GM12801 (cell line): ENCODE measurements around the gene RHOV.

Source experiments
- CTCF ChIP-seq: IDR thresholded peaks from one replicate; pipeline ENCODE4 v1.5.1; 2011; ENCODE audit warnings: control low read depth; ENCODE audit not compliant: insufficient read length; ENCODE audit errors: extremely low read depth

The RHOV gene

GRCh38 chr15:40879609-40880008 is 5.6 kb upstream of the RHOV start:
- no peak for TF ChIP-seq CTCF

- TF ChIP-seq CTCF = no peak
Observed at GRCh38 chr15:40878785-40879184, 4.8 kb upstream of the RHOV start.

- TF ChIP-seq CTCF = no peak
Observed at GRCh38 chr15:40877694-40878093, 3.7 kb upstream of the RHOV start.

GRCh38 chr15:40875991-40876730 is 2.1 kb upstream of the RHOV start:
- no peak for TF ChIP-seq CTCF

- no peak for TF ChIP-seq CTCF
Observed at GRCh38 chr15:40872791-40873693, 992 bp downstream of the RHOV start.

- TF ChIP-seq CTCF = no peak
Observed at GRCh38 chr15:40871749-40872617, 2.1 kb downstream of the RHOV start.

GRCh38 chr15:40870716-40871115 is 3.3 kb downstream of the RHOV start:
- no peak for TF ChIP-seq CTCF
